OCI-LY1 (cell line): ENCODE data around the gene CEBPZ.
"Not testable (repeated sequence)": the region's sequence is repeated elsewhere in the genome, so short reads cannot be mapped to it uniquely, and the experiment has no call there.

ENCODE experiments used
- H2AFZ ChIP-seq: fragments of 200-600 bp; sonication (generic), shearing (Covaris generic); 2 replicates; pipeline ENCODE4 v1.6.0; 2014; ENCODE audit warnings: antibody characterized with exemption, mild to moderate bottlenecking, low read length
- H3F3A ChIP-seq: fragments of 200-600 bp; sonication (generic), shearing (Covaris generic); 2 replicates; pipeline ENCODE4 v1.6.0; 2014; ENCODE audit warnings: mild to moderate bottlenecking, antibody characterized with exemption, low read length, moderate library complexity; ENCODE audit not compliant: insufficient read depth
- H3K27ac ChIP-seq: fragments of 200-600 bp; sonication (generic); 2 replicates; pipeline ENCODE4 v1.5.1; 2014; ENCODE audit warnings: low read length, mixed run types, mild to moderate bottlenecking, low read depth; ENCODE audit not compliant: poor library complexity, severe bottlenecking
- H3K27me3 ChIP-seq: fragments of 200-600 bp; sonication (generic); 2 replicates; pipeline ENCODE4 v1.6.0; 2014; ENCODE audit warnings: antibody characterized with exemption, mild to moderate bottlenecking, low read length, moderate library complexity; ENCODE audit not compliant: insufficient read depth
- H3K36me3 ChIP-seq: fragments of 200-600 bp; sonication (generic); 2 replicates; pipeline ENCODE4 v1.6.1; 2014; ENCODE audit warnings: mild to moderate bottlenecking, antibody characterized with exemption, low read length, moderate library complexity, mixed read lengths; ENCODE audit not compliant: insufficient read depth
- H3K4me1 ChIP-seq: fragments of 200-600 bp; sonication (generic); 2 replicates; pipeline ENCODE4 v1.5.1; 2014; ENCODE audit warnings: mild to moderate bottlenecking, low read length, moderate library complexity; ENCODE audit not compliant: insufficient read depth, severe bottlenecking
- H3K4me2 ChIP-seq: fragments of 200-600 bp; sonication (generic), shearing (Covaris generic); 2 replicates; pipeline ENCODE4 v1.6.1; 2014; ENCODE audit warnings: low read length
- H3K4me3 ChIP-seq: fragments of 200-600 bp; sonication (generic); 2 replicates; pipeline ENCODE4 v1.5.1; 2014; ENCODE audit warnings: low read length, low read depth, mild to moderate bottlenecking, mixed read lengths; ENCODE audit not compliant: poor library complexity, severe bottlenecking
- H3K79me2 ChIP-seq: fragments of 200-600 bp; shearing (Covaris generic); 2 replicates; pipeline ENCODE4 v1.6.1; 2016; ENCODE audit warnings: mixed run types, low read length, mixed read lengths; ENCODE audit not compliant: insufficient read depth
- H3K9ac ChIP-seq: fragments of 200-600 bp; sonication (generic), shearing (Covaris generic); 2 replicates; pipeline ENCODE4 v1.6.1; 2014; ENCODE audit warnings: mild to moderate bottlenecking, low read length, mixed read lengths
- H3K9me2 ChIP-seq: fragments of 200-600 bp; sonication (generic), shearing (Covaris generic); 2 replicates; pipeline ENCODE4 v1.6.1; 2014; ENCODE audit warnings: low read depth, mild to moderate bottlenecking, low read length, mixed read lengths
- H3K9me3 ChIP-seq: fragments of 200-600 bp; shearing (Covaris generic); 2 replicates; pipeline ENCODE4 v1.6.1; 2014; ENCODE audit warnings: low read length, mixed read lengths
- H4K20me1 ChIP-seq: fragments of 200-600 bp; sonication (generic), shearing (Covaris generic); 2 replicates; pipeline ENCODE4 v1.6.0; 2016; ENCODE audit warnings: mild to moderate bottlenecking, low read length; ENCODE audit not compliant: insufficient read depth
- CTCF ChIP-seq: fragments of 200-600 bp; sonication (generic), shearing (Covaris generic); IDR thresholded peaks from 2 replicates; pipeline ENCODE4 v1.5.1; 2017; ENCODE audit warnings: mild to moderate bottlenecking, antibody characterized with exemption, low read length, moderate library complexity, mixed read lengths
- EZH2 ChIP-seq: fragments of 200-600 bp; sonication (generic), shearing (Covaris generic); IDR thresholded peaks from 2 replicates; pipeline ENCODE4 v1.8.0; 2017; ENCODE audit warnings: borderline replicate concordance, mixed run types, mild to moderate bottlenecking, antibody characterized with exemption, low read length, moderate library complexity, mixed read lengths

CEBPZ gene

GRCh38 chr2:37211939-37212338 is 19.5 kb downstream of the CEBPZ start:
- peaks cover 20% of the 10 kb centered on the region for H3K9me3 ChIP-seq
- 0 out of 2 replicates have a peak, but pooled peaks cover 4% of the 10 kb centered on the region for H3F3A ChIP-seq
- no peaks in the 10 kb centered on the region for H4K20me1 ChIP-seq
- H2AFZ ChIP-seq: no peak overlapping the region
- no peaks in the 10 kb centered on the region for H3K9me2 ChIP-seq
- H3K4me3 ChIP-seq: no peak overlapping the region
- H3K27ac ChIP-seq: no peak overlapping the region
- H3K4me1 ChIP-seq: peaks cover 18% of the 10 kb centered on the region
- H3K36me3 ChIP-seq: peaks cover 97% of the 10 kb centered on the region
- H3K79me2 ChIP-seq: peaks cover 22% of the 10 kb centered on the region
- H3K9ac ChIP-seq: no peak overlapping the region
- no peaks in the 10 kb centered on the region for H3K27me3 ChIP-seq
- H3K4me2 ChIP-seq: no peak overlapping the region
- TF ChIP-seq EZH2 (no peak), CTCF (no peak)

GRCh38 chr2:37211212-37211611 is 20.2 kb downstream of the CEBPZ start:
- 0 out of 2 replicates have a peak, but pooled peaks cover 2% of the 10 kb centered on the region for H3F3A ChIP-seq
- H2AFZ ChIP-seq: no peak overlapping the region
- H3K4me1 ChIP-seq: peaks cover 12% of the 10 kb centered on the region
- no peaks in the 10 kb centered on the region for H3K9me2 ChIP-seq
- H3K4me2 ChIP-seq: no peak overlapping the region
- H3K9ac ChIP-seq: no peak overlapping the region
- no peaks in the 10 kb centered on the region for H3K27me3 ChIP-seq
- no peaks in the 10 kb centered on the region for H4K20me1 ChIP-seq
- H3K79me2 ChIP-seq: peaks cover 30% of the 10 kb centered on the region
- H3K4me3 ChIP-seq: no peak overlapping the region
- TF ChIP-seq CTCF: no peak
- no peak for TF ChIP-seq EZH2
- peaks cover 97% of the 10 kb centered on the region for H3K36me3 ChIP-seq
- no peak overlapping the region for H3K27ac ChIP-seq
- peaks cover 26% of the 10 kb centered on the region for H3K9me3 ChIP-seq

- H3K27me3 ChIP-seq, H3K27ac ChIP-seq, H4K20me1 ChIP-seq, H3K4me1 ChIP-seq, H3K9ac ChIP-seq, H2AFZ ChIP-seq, H3K4me2 ChIP-seq, H3K4me3 ChIP-seq, H3K9me2 ChIP-seq, H3F3A ChIP-seq: not testable (repeated sequence)
- Histone ChIP-seq H3K36me3 (peaks cover 99% of the 10 kb centered on the region), H3K9me3 (peaks cover 37% of the 10 kb centered on the region), H3K79me2 (peaks cover 37% of the 10 kb centered on the region)
Observed at GRCh38 chr2:37206760-37207159, 24.6 kb downstream of the CEBPZ start.

GRCh38 chr2:37205689-37206341 is 25.6 kb downstream of the CEBPZ start:
- H3K36me3 ChIP-seq: peaks cover 99% of the 10 kb centered on the region
- H3K9me2 ChIP-seq: no peaks in the 10 kb centered on the region
- no peak overlapping the region for H3K9ac ChIP-seq
- H3F3A ChIP-seq: no peaks in the 10 kb centered on the region
- no peak overlapping the region for H3K27ac ChIP-seq
- no peak overlapping the region for H2AFZ ChIP-seq
- no peaks in the 10 kb centered on the region for H3K27me3 ChIP-seq
- TF ChIP-seq EZH2 (no peak), CTCF (no peak)
- H3K4me1 ChIP-seq: no peaks in the 10 kb centered on the region
- peaks cover 37% of the 10 kb centered on the region for H3K79me2 ChIP-seq
- peaks cover 37% of the 10 kb centered on the region for H3K9me3 ChIP-seq
- H3K4me3 ChIP-seq: no peak overlapping the region
- no peak overlapping the region for H3K4me2 ChIP-seq
- H4K20me1 ChIP-seq: no peaks in the 10 kb centered on the region

- not testable (repeated sequence) for H4K20me1 ChIP-seq, H3K4me2 ChIP-seq, H3K9ac ChIP-seq, H3K9me2 ChIP-seq, H3K4me3 ChIP-seq, H3K4me1 ChIP-seq, H3K27ac ChIP-seq, H3K27me3 ChIP-seq, H2AFZ ChIP-seq, H3F3A ChIP-seq
- Histone ChIP-seq H3K9me3 (peaks cover 36% of the 10 kb centered on the region), H3K36me3 (peaks cover 99% of the 10 kb centered on the region), H3K79me2 (peaks cover 37% of the 10 kb centered on the region)
Observed at GRCh38 chr2:37205071-37205661, 26.2 kb downstream of the CEBPZ start.
